Pancreas (tissue), 10 donors: ENCODE measurements around the gene LMO1. TPM values are rescaled to one million over a fixed set of nuclear protein-coding genes. Genes with fewer than 3 reads are reported as not detected.
A peak's percentile ranks its signal among the peaks of the same experiment; 100 is the strongest.

Experiments used
- ATAC-seq, 4 donors: fragments of 200-7000 bp; cut with Tn5 transposase; one replicate each; pipeline versions ENCODE4 v1.8.0 to v1.9.1; 2020; ENCODE audit warnings: mild to moderate bottlenecking in 4 of 4, moderate library complexity in 4 of 4
- DNase-seq, 6 donors: peaks; one replicate each; pipeline ENCODE4 v3.0.0-alpha.2; 2020
- FAIRE-seq: peaks from 2 replicates; lab custom pipeline; 2012; peaks lifted over from hg19 to GRCh38; lab: Jason Lieb, UNC
- H3K27ac ChIP-seq, 4 donors: fragments of 200-600 bp; sonication (generic); 1 replicate in 3 of 4; 2 replicates in 1 of 4; pipeline versions ENCODE4 v1.5.0 to v1.8.0; 2020
- H3K27me3 ChIP-seq, 4 donors: fragments of 200-600 bp; one replicate each; pipeline ENCODE4 v1.8.0; 2021
- H3K36me3 ChIP-seq, 3 donors: fragments of 200-600 bp; sonication (generic) in 1 of 3; one replicate each; pipeline versions ENCODE4 v1.5.0 to v1.8.0; 2020 to 2021
- H3K4me1 ChIP-seq, 3 donors: fragments of 200-600 bp; one replicate each; pipeline ENCODE4 v1.8.0; 2021
- H3K4me3 ChIP-seq, 4 donors: fragments of 200-600 bp; sonication (generic) in 2 of 4; one replicate each; pipeline versions ENCODE4 v1.5.0 to v1.8.0; 2020 to 2021
- H3K9me3 ChIP-seq, 4 donors: fragments of 200-600 bp; one replicate each; pipeline ENCODE4 v1.8.0; 2021
- CTCF ChIP-seq, 4 donors: fragments of 200-600 bp; sonication (generic) in 3 of 4; IDR thresholded peaks; one replicate each; pipeline versions ENCODE4 v1.5.0 to v1.8.0; 2021; ENCODE audit warnings: antibody characterized with exemption in 4 of 4
- WGBS, 2 donors: extraction: QIAGEN DNeasy Blood & Tissue Kit; methylation state at CpG; one replicate each; pipeline ENCODE4 v1.1.7; 2013; 5-methylcytosine and 5-hydroxymethylcytosine counted together
- intact Hi-C, 3 donors: fragments of 100-400 bp; cut with DNase I; formaldehyde crosslinking; loops; one replicate each; pipeline versions ENCODE4 v1.11.1 to v1.14.2; 2022
- polyA plus RNA-seq, 2 donors: library from polyadenylated mRNA; stranded (reverse); fragments of 200-250 nt; gene quantifications; one replicate each; pipeline ENCODE4 v1.2.3, GENCODE V29; 2013
- total RNA-seq, 6 donors: library from RNA; stranded (reverse); fragmentation: NEBNext Ultra II Directional in 4 of 6; extraction: Animal tissue kit (Norgen Biotek cat#: 25700) in 4 of 6; gene quantifications; one replicate each; pipeline versions ENCODE4 v1.2.1 to v1.2.4, GENCODE V29; 2021 to 2023
- donor health status: healthy with polysubstance abuse.
- donor health status: DM: no; HTN: no; CAD: no; lungs with moderate emphysema.
- donor health status: DM: no; HTN: no; CAD: no.
- donor health status: control.
- donor health status: control.
- donor health status: Bipolar disorder and iron deficiency.
- donor health status: DM: yes; HTN: yes; CAD: no.
- donor health status: DM: no; HTN: no; CAD: no.
- donor health status: DM: no; HTN: no; CAD: no.
- donor health status: DM: yes; HTN: yes; CAD: no.

LMO1 gene
- total and polyA plus RNA-seq, 8 donors: 0.14 to 6.8 (median 0.61) TPM

GRCh38 chr11:8218840-8219239 lies 44.8 kb downstream of the LMO1 start:
- TF ChIP-seq CTCF (IDR thresholded peaks at IDR 0.05): no peak
- no peaks in the 10 kb centered on the region for H3K4me1 ChIP-seq
- ATAC-seq (peak in 3 of 4 donors; percentile 12 to 38 (median 22)), DNase-seq (no peak), FAIRE-seq (no peak)
- no peak overlapping the region for H3K4me3 ChIP-seq
- H3K27me3 ChIP-seq: no peaks in the 10 kb centered on the region
- no peaks in the 10 kb centered on the region for H3K9me3 ChIP-seq
- WGBS, 2 donors: 56 to 64% methylated on average over 11 of the region's 11 CpGs
- intact Hi-C loops: no loop called here
- H3K27ac ChIP-seq: no peak overlapping the region
- H3K36me3 ChIP-seq: no peaks in the 10 kb centered on the region

- no peak for TF ChIP-seq CTCF (IDR thresholded peaks at IDR 0.05)
- intact Hi-C loops: no loop called here
- H3K36me3 ChIP-seq: no peaks in the 10 kb centered on the region
- 68 to 72% methylated on average over 4 of the region's 4 CpGs for WGBS, 2 donors
- no peak for FAIRE-seq
- ATAC-seq: no peak
- H3K9me3 ChIP-seq: no peaks in the 10 kb centered on the region
- no peaks in the 10 kb centered on the region for H3K4me1 ChIP-seq
- no peaks in the 10 kb centered on the region for H3K27me3 ChIP-seq
- no peak overlapping the region for H3K4me3 ChIP-seq
- no peak for DNase-seq
- no peak overlapping the region for H3K27ac ChIP-seq
Measured at GRCh38 chr11:8218409-8218808, 45.3 kb downstream of the LMO1 start.

- no peak for FAIRE-seq
- no peaks in the 10 kb centered on the region for H3K27me3 ChIP-seq
- TF ChIP-seq CTCF (IDR thresholded peaks at IDR 0.05): no peak
- H3K4me1 ChIP-seq: no peaks in the 10 kb centered on the region
- H3K9me3 ChIP-seq: no peaks in the 10 kb centered on the region
- intact Hi-C loops: no loop called here
- H3K27ac ChIP-seq: no peak overlapping the region
- 76 to 78% methylated on average over 11 of the region's 11 CpGs for WGBS, 2 donors
- no peak overlapping the region for H3K4me3 ChIP-seq
- no peak for DNase-seq
- H3K36me3 ChIP-seq: no peaks in the 10 kb centered on the region
- ATAC-seq: no peak
Measured at GRCh38 chr11:8217926-8218325, 45.8 kb downstream of the LMO1 start.

- Histone ChIP-seq H3K36me3 (no peaks in the 10 kb centered on the region), H3K4me3 (no peak overlapping the region), H3K4me1 (no peaks in the 10 kb centered on the region), H3K27ac (no peak overlapping the region), H3K9me3 (no peaks in the 10 kb centered on the region), H3K27me3 (no peaks in the 10 kb centered on the region)
- ATAC-seq (no peak), FAIRE-seq (no peak), DNase-seq (no peak)
- WGBS, 2 donors: 74% methylated on average over 4 of the region's 4 CpGs
- no peak for TF ChIP-seq CTCF (IDR thresholded peaks at IDR 0.05)
- intact Hi-C loops: no loop called here
Measured at GRCh38 chr11:8217136-8217535, 46.5 kb downstream of the LMO1 start.

- FAIRE-seq: no peak
- H3K4me3 ChIP-seq: no peak overlapping the region
- ATAC-seq: peak in 1 of 4 donors; percentile 36
- no peaks in the 10 kb centered on the region for H3K36me3 ChIP-seq
- WGBS, 2 donors: 64 to 80% methylated on average over 4 of the region's 4 CpGs
- no peak for DNase-seq
- H3K9me3 ChIP-seq: no peaks in the 10 kb centered on the region
- intact Hi-C loops: no loop called here
- H3K27me3 ChIP-seq: peaks cover 0 to 8% (median 0%) of the 10 kb centered on the region in 4 donors
- H3K4me1 ChIP-seq: no peaks in the 10 kb centered on the region
- TF ChIP-seq CTCF (IDR thresholded peaks at IDR 0.05): no peak
- H3K27ac ChIP-seq: no peak overlapping the region
Measured at GRCh38 chr11:8213376-8213775, 50.3 kb downstream of the LMO1 start.
